K562 treated with DMSO at 1 percent for 48 hours (cell line): ENCODE measurements around the gene FCGR3A. TPM values are rescaled to one million over a fixed set of nuclear protein-coding genes. Genes with fewer than 3 reads are reported as not detected.

ENCODE experiments used
- total RNA-seq: library from RNA; unstranded; fragments of 300-600 nt; gene quantifications from 2 replicates; pipeline ENCODE4 v1.2.3, GENCODE V29; 2022; ENCODE audit warnings: low replicate concordance; ENCODE audit errors: extremely low read depth

Gene FCGR3A
- not detected in 2 replicates for total RNA-seq

GRCh38 chr1:161549652-161550051 lies at the start of gene FCGR3A:
FCGR3A (minus strand) TSS chr1:161549818; CDS start chr1:161549736, 82 bp downstream.

GRCh38 chr1:161523817-161524741 lies 25.5 kb downstream of the FCGR3A start, which contains the start of gene HSPA6:
HSPA6 (plus strand) TSS chr1:161524540; CDS start chr1:161524659, 119 bp downstream.

Other genes with a start within 250 kb of the FCGR3A start
- not detected in 2 replicates for gene MPZ, start 239.8 kb downstream of the FCGR3A start, total RNA-seq
- gene SDHC, start 235.4 kb downstream of the FCGR3A start, total RNA-seq, result not detected in 2 replicates
- not detected in 2 replicates for gene CFAP126, start 181.9 kb downstream of the FCGR3A start, total RNA-seq
- gene FCGR2A, start 44.4 kb downstream of the FCGR3A start, total RNA-seq, result not detected in 2 replicates
- not detected in 2 replicates for gene HSPA6, start 25.3 kb downstream of the FCGR3A start, total RNA-seq
- gene FCGR3B, start 81.4 kb upstream of the FCGR3A start, total RNA-seq, result not detected in 2 replicates
- not detected in 2 replicates for gene FCGR2B, start 113.3 kb upstream of the FCGR3A start, total RNA-seq
- gene FCRLA, start 157.4 kb upstream of the FCGR3A start, total RNA-seq, result not detected in 2 replicates
- gene FCRLB, start 171.7 kb upstream of the FCGR3A start, total RNA-seq, result not detected in 2 replicates
- gene DUSP12, start 200.0 kb upstream of the FCGR3A start, total RNA-seq, result not detected in 2 replicates
- not detected in 2 replicates for gene ATF6, start 216.5 kb upstream of the FCGR3A start, total RNA-seq